Activated naive CD4-positive, alpha-beta T cell treated with anti-CD3 and anti-CD28 coated beads, Interleukin-2, amount 50 U/mL, for 72 hours (primary cell): Measurements from ENCODE around the gene NOX4. TPM values are rescaled to one million over a fixed set of nuclear protein-coding genes. Genes with fewer than 3 reads are reported as not detected.
A peak's percentile ranks its signal among the peaks of the same experiment; 100 is the strongest.
"Not testable (repeated sequence)": the region's sequence is repeated elsewhere in the genome, so short reads cannot be mapped to it uniquely, and the experiment has no call there.

Source experiments
- ATAC-seq, 2 donors: fragments of 150-1000 bp; cut with Tn5 transposase; 2 replicates each; pipeline ENCODE4 v1.10.0; 2021; ENCODE audit warnings: mild to moderate bottlenecking in 2 of 2, moderate library complexity in 2 of 2
- DNase-seq, 2 donors: peaks; one replicate each; pipeline ENCODE4 v3.0.0; 2021 to 2022; ENCODE audit warnings: low spot score in 2 of 2
- H3K27ac Mint-ChIP-seq, 2 donors: one replicate each; pipeline ENCODE4 v1.8.0; 2022; ENCODE audit warnings: mild to moderate bottlenecking in 2 of 2, mixed read lengths in 2 of 2
- H3K36me3 Mint-ChIP-seq, 2 donors: one replicate each; pipeline ENCODE4 v1.8.0; 2022; ENCODE audit warnings: mixed read lengths in 2 of 2
- H3K9me3 Mint-ChIP-seq, 2 donors: one replicate each; pipeline ENCODE4 v1.8.0; 2022; ENCODE audit warnings: mixed read lengths in 2 of 2
- total RNA-seq, 2 donors: library from RNA; stranded (reverse); gene quantifications; one replicate each; pipeline ENCODE4 v1.2.3, GENCODE V29; 2022

Gene NOX4
- total RNA-seq, 2 donors from 2014 or later, result not detected

DNA sequence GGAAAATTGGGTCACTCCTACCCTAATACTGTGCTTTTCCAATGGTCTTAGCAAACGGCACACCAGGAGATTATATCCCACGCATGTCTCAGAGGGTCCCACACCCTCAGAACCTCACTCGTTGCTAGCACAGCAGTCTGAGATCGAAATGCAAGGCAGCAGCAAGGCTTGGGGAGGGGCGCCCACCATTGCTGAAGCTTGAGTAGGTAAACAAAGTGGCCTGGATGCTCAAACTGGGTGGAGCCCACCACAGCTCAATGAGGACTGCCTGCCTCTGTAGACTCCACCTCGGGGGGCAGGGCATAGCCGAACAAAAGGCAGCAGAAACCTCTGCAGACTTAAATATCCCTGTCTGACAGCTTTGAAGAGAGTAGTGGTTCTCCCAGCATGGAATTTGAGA is 64.7 kb downstream of the NOX4 start:
- not testable (repeated sequence) for H3K36me3 Mint-ChIP-seq

DNA sequence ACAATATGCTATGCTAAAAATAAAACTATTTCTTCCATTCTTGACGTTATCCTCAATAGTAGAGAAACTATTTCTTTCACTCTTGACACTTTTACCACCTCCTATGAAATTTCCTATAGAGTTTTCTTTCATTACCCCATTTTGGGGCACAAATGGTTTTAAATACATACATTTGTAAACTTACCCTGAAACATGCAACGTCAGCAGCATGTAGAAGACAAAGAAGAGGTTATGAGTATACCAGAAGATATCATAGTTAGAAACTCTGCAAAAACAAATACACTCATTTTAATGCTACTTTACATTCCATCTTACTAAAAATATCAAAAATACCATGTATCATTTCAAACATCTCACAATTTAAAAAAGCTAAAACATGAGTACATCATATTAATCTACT is 69.5 kb downstream of the NOX4 start:
- DNase-seq, result no peak
- no peak for ATAC-seq
- H3K36me3 Mint-ChIP-seq, result no peaks in the 10 kb centered on the region
- no peaks in the 10 kb centered on the region for H3K9me3 Mint-ChIP-seq
- H3K27ac Mint-ChIP-seq, result no peak overlapping the region

More for the DNA sequence above, 64.7 kb downstream of the NOX4 start:
- not testable (repeated sequence) for DNase-seq, H3K27ac Mint-ChIP-seq, H3K9me3 Mint-ChIP-seq, ATAC-seq

DNA sequence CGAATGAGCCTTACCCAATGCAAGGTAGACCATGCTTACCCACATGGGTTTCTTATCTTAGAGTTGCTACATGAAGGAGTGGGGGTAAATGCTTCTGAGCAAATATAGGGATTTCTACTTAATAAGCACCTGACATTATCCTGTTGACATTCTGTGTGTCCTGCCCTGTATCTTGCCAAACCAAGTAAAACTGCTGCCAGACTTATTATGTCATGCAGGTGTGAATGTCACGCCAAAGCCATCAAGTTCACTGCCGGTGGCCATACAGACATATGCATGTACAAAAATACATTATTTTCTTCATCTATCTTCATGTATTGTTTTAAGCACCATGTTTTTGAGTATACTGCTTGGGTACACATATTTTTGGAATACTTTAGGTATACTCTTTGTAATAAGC is 70.2 kb downstream of the NOX4 start:
- Mint-ChIP-seq H3K9me3 (no peaks in the 10 kb centered on the region), H3K36me3 (no peaks in the 10 kb centered on the region), H3K27ac (no peak overlapping the region)
- DNase-seq, result no peak
- no peak for ATAC-seq

DNA sequence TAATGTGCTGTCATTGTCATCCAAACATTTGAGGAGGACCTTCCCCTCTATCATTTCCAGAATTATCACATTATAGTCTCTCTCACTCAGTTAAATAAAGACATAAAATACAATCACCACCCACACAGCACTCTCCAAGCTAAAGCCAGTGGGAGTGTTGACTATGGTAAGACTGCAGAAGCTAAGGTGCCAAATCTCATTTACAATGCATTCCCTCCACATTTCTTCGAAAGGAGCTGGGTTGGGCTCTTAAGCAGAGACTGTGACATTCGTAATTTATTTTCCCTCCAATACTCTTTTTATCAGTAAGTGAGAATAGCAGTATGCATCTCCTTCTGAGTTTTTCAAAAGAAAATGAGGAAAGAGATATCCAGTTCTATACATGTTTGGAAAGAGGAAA is 74.2 kb downstream of the NOX4 start:
- no peak for DNase-seq
- H3K27ac Mint-ChIP-seq, result no peak overlapping the region
- H3K36me3 Mint-ChIP-seq, result no peaks in the 10 kb centered on the region
- H3K9me3 Mint-ChIP-seq, result no peaks in the 10 kb centered on the region
- ATAC-seq, result no peak

DNA sequence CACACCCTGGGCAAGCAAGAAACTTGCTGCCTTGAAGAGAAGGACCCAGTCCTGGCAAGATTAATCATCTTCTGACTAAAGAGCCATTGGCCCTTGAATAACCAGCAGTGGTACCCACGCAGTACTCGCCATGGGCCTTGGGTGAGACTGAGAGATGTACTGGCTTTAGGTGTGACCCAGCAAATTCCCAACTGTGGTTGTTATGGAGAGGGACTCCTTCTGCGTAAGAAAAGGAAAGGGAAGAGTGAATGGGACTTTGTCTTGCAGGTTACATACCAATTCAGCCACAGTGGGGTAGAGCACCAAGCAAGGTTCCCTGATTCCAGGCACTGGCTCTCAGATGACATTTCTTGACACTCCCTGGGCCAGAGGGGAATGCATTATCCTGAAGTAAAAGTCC is 80.1 kb downstream of the NOX4 start:
- ATAC-seq, H3K9me3 Mint-ChIP-seq, H3K27ac Mint-ChIP-seq, DNase-seq, H3K36me3 Mint-ChIP-seq: not testable (repeated sequence)

DNA sequence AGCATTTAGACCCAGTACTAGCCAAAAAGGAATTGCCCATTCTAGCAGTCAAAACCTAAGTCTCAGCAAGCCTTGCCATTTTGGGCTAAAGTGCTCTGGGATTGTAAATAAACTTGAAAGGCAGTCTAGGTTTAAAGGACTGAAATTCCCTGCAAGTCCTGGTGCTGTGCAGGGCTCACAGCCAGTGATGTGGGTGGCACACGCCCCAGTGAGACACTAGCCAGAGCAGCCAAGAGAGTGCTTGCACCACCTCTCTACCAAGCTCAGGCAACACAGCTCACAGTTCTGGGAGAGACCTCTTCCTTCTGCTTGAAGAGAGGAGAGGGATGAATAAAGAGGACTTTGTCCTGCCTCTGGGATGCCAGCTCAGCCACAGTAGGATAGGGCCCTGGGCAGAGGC is 80.5 kb downstream of the NOX4 start:
- not testable (repeated sequence) for H3K9me3 Mint-ChIP-seq, H3K27ac Mint-ChIP-seq, H3K36me3 Mint-ChIP-seq, ATAC-seq, DNase-seq

DNA sequence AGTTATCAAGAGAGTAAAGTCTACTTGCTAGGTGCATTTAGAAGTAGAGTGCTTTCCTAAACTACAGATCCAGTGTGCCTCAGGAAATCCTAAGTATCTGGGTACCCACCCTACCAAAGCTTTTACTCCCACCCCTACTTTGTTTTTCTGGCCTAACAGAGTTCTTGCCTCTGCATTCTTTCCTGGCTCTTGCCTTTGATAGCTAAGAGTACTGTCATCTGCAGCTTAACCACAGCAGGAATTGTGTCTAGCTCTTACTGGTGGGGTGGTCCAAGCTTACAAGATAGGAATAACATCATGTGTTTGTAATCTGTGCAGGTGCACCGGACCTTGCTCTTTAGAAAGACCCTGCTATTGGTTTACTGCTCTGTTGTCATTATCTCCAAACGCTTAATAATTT is 82.7 kb downstream of the NOX4 start:
- H3K36me3 Mint-ChIP-seq, H3K27ac Mint-ChIP-seq, H3K9me3 Mint-ChIP-seq, ATAC-seq, DNase-seq: not testable (repeated sequence)

DNA sequence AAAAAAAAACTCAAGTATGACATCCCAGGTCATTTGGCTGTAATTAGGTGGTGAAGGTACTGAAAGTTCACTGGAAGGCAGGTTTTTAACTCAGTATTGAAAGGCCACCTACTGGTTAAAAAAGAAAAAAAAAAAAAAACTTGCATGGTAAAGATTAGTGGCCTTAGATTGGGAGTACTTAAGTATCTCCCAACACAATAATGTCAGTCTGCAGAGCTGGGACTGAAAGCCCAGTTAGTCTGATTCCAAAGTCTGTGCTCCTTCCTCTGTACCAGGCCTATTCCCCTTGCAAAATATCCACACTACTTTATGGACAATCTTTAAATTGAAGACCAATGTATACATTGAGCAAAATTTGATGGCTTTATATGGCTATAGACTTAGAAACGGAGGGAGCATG is 85.5 kb downstream of the NOX4 start:
- H3K27ac Mint-ChIP-seq, result no peak overlapping the region
- no peak for ATAC-seq
- no peak for DNase-seq

DNA sequence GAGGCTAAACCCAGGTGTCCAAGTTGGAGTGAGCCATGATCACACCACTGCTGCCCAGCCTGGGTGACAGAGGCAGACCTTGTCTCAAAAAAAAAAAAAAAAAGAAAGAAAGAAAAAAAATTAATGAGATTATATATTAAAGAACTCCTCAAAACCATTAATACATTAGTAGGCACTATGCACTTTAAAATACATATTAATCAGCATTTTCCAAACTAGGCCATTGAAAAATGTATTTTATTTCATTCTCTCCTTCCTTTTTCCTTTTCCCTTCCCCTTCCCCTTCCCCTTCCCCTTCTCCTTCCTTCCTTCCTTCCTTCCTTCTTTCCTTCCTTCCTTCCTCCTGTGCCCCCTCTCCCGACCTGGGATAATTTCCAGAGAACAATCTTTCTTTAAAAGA is 99.5 kb downstream of the NOX4 start:
- H3K9me3 Mint-ChIP-seq, H3K36me3 Mint-ChIP-seq, H3K27ac Mint-ChIP-seq, DNase-seq, ATAC-seq: not testable (repeated sequence)

More for the DNA sequence above, 85.5 kb downstream of the NOX4 start:
- Mint-ChIP-seq H3K36me3 (no peaks in the 10 kb centered on the region), H3K9me3 (no peaks in the 10 kb centered on the region)

DNA sequence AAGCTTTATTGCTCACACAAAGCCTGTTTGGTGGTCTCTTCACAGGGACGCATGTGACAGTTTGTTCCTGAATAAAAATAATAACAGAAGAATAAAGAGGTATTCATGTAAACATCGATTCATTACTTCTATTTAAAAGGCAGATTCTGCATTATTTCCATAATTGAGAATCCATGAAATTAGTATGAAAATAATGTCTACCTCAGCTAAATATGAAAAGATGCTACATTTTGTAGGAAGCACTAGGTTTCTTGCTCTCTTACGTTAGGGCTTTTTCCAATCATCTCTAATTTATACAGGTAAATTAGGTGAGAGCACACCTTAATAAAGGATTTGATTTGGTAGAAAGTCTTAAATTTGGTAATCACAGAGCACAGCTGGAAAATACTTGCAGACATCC is 103.7 kb downstream of the NOX4 start:
- not testable (repeated sequence) for DNase-seq, H3K27ac Mint-ChIP-seq, ATAC-seq, H3K36me3 Mint-ChIP-seq, H3K9me3 Mint-ChIP-seq

DNA sequence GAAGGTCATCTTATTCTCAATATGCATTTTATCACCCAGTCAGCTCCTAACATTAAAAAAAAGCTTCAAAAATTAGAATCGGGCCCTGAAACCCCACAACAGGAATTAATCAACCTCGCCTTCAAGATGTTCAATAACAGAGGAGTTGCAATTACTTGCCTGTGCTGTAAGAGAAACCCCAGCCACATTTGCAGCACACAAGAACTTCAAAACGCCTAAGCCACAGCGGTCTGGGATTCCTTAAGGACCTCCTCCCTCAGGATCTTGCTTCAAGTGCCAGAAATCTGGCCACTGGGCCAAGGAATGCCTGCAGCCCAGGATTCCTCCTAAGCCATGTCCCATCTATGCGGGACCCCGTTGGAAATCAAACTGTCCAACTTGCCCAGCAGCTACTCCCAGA is 108.2 kb downstream of the NOX4 start:
- ATAC-seq, H3K36me3 Mint-ChIP-seq, H3K27ac Mint-ChIP-seq, DNase-seq: not testable (repeated sequence)
- peaks cover 7 to 11% of the 10 kb centered on the region in 2 donors for H3K9me3 Mint-ChIP-seq

DNA sequence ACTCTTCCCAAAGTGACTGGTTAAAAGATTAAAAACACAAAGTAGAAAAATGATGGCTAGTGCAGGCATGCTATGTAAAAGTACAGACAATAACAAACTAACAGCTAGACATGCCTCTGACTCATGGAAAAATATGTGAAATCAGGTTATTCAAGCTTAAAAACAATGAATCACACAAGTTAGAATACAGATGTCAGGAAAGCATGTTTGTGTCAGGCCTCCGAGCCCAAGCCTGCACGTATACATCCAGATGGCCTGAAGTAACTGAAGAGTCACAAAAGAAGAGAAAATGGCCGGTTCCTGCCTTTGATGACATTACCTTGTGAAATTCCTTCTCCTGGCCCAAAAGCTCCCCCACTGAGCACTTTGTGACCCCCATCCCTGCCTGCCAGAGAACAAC is 110.1 kb downstream of the NOX4 start:
- Mint-ChIP-seq H3K27ac (peak overlapping the region in 1 of 2 donors; percentile 77), H3K9me3 (peaks cover 7 to 11% of the 10 kb centered on the region in 2 donors), H3K36me3 (no peaks in the 10 kb centered on the region)
- peak in 1 of 2 donors; percentile 91 for ATAC-seq
- no peak for DNase-seq

DNA sequence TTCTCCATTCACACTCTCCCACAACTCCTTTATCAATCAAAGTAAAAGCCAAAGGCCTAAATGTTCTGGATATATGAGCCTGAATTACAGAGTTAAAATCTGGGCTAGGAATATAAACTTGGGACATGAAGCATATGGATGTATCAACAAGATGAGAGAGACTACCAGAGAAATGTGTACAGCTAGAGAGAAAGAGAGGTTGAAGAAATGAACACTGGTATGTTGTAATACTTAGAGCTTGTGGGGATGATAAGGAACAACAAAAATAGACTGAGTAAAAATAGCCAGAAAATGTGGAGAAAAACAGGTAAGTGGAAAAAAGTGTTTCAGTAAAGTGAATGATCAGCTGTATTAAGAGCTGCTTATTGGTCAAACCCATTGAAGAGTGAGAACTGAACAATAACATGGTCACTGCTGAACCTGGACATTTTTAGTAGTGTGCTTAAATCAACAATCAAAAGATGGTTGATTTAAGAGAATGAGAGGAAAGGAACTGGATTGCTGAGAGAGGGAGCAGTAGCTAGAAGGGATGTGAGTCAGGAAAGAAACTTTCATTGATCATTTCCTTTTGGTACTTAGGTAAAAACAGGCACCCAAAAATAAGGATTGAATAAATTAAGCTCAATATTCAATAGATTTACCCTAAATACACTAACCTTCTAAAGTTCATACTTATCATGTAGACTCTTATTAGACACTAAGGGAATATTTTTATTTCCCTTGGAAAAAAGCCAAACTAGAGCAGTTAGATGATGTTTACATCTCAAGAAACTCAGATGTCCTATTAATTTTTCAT is 111.0 kb downstream of the NOX4 start:
- DNase-seq, H3K27ac Mint-ChIP-seq, H3K36me3 Mint-ChIP-seq: not testable (repeated sequence)
- H3K9me3 Mint-ChIP-seq, result peaks cover 7 to 11% of the 10 kb centered on the region in 2 donors
- ATAC-seq, result peak in 1 of 2 donors; percentile 40

DNA sequence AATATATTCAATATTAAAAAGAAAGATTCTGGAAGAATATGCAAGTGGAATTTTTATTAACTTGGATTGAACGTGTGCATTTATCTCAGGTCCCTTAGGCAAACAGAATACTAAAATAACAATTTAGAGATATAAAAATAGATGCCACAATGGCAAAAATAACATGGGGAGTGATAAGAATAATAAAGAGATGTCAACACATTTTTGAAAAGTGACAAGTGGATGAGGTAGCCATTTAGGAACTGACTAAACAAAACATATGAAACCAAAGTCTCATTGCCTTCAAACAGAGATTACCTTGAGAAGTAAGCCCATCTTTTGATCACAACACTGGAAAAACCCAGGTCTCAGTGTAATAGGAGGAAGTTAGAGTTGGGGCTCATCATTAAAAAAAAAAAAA is 112.2 kb downstream of the NOX4 start:
- H3K27ac Mint-ChIP-seq, H3K36me3 Mint-ChIP-seq, ATAC-seq, DNase-seq: not testable (repeated sequence)
- peaks cover 7 to 11% of the 10 kb centered on the region in 2 donors for H3K9me3 Mint-ChIP-seq

DNA sequence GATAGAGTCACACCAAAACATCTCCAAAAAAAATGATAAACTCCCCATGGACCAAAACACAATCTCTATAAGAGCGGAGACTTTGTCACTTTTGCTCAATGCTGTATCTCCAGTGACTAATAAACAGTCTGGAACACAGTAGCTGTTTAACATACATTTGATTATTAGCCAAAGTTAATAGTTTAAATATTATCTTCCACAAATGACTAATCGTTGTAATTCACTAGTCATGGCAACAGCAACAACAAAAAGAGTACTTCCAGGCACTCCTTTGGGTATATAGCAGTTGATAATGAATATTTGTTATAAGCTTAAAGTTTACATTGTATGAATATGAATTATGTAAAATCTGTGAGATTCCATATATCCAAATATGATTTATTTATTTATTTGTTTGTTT is 121.8 kb downstream of the NOX4 start:
- DNase-seq, H3K27ac Mint-ChIP-seq, H3K9me3 Mint-ChIP-seq, ATAC-seq, H3K36me3 Mint-ChIP-seq: not testable (repeated sequence)

DNA sequence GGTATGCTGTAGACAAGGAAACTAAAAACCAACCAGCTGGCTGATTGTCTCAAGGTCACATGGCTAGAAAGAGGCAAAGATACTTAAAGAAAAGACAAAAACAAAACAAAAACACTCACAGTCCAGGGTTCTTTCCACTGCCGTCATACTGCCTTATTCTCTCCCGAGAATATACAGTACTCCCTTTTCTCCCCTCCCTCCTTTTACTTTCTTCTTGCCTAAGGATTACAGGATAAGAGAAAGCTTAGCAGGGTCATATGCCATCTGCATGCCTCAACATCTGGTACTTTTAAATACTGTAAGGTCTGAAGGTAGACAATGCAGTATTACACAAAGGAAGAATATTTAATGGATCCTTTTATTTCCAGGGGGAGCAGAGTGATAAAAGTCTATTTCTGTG is 126.3 kb downstream of the NOX4 start:
- not testable (repeated sequence) for H3K9me3 Mint-ChIP-seq, ATAC-seq, H3K36me3 Mint-ChIP-seq, DNase-seq, H3K27ac Mint-ChIP-seq

DNA sequence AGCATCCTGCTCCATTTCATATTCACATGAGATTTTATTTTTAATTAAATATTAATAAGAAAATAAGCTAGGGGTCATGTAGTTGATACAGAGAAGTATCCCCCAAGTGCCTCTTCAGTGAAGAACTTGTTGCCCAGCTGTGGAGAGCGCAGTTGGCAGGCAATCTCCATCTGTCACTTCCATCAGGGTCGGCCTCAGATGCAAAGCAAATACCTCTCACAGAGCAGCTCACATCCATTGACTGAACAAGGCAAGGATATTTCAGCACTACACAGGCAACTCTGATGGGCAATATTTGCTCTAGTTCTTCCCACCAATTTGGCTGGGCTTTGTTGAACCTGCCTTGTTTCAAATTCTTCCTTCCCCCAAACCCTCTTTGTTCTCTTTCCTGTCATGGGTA is 129.4 kb downstream of the NOX4 start:
- ATAC-seq (no peak), DNase-seq (no peak)
- H3K36me3 Mint-ChIP-seq, result no peaks in the 10 kb centered on the region
- no peaks in the 10 kb centered on the region for H3K9me3 Mint-ChIP-seq
- H3K27ac Mint-ChIP-seq, result no peak overlapping the region

DNA sequence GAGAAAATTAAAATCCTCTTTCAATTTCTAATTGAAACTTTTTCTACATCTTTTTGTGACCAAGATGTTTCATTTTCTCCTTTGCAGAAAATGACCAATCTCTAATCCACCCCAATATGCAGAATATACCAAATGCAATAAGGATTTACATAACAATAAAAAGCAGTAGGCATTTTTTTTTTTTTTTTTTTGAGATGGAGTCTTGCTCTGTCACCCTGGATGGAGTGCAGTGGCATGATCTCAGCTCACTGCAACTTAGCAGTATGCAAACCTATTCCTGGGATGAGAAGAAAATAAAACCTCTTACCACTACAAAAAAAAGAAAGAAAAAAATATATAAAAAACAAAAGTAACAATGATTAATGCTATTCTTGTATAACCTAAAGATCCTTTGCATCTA is 132.0 kb downstream of the NOX4 start:
- H3K27ac Mint-ChIP-seq, H3K36me3 Mint-ChIP-seq, H3K9me3 Mint-ChIP-seq, ATAC-seq, DNase-seq: not testable (repeated sequence)
